ENCODE data around the gene SMARCA2. TPM values are rescaled to one million over a fixed set of nuclear protein-coding genes. Genes with fewer than 3 reads are reported as not detected.

SMARCA2 gene
- total RNA-seq, 1 experiment from 2014 or later: 36.1 TPM

DNA sequence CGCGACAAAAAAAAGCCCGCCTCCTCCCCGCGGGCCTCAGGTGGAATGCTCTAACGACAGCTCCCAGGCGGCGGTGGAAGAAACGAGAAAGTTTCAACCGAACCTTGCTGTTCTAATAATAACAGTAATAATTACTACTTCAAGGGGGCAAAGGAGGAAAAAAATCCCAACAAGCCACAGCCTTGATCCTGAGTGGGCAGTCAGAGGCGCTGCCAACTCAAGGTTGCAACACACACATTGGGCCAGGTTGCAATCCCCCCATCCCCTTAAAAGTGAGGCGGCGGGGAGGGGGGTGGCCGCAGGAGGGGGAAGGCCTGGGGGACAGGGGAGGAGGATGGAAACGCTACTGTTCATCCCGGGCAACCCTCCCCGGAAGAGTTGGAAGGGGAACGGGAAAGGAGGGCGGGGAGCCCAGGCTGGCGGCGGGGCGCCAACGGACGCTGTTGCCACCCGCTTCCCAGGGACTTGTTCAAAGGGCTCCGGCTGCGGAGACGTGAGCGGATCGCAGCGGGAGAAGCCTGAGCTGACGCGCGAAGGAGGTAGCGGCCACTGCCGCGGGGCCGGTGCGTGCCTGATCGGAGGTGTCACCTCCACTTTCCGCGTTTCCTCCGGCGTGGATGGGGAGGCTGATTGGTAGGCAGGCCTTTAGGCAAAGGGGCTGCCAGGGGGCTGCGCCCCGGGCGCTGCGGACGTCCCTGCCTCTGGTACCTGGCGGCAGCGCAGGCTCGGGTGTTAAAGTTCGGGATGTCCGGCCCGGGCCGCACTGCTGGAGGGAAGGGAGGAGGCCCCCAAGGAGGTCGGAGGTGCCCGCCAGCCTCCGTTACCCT is 647 bp downstream of the SMARCA2 start:
- peak; percentile 58 for DNase-seq (ENCODE audit: low spot score)

DNA sequence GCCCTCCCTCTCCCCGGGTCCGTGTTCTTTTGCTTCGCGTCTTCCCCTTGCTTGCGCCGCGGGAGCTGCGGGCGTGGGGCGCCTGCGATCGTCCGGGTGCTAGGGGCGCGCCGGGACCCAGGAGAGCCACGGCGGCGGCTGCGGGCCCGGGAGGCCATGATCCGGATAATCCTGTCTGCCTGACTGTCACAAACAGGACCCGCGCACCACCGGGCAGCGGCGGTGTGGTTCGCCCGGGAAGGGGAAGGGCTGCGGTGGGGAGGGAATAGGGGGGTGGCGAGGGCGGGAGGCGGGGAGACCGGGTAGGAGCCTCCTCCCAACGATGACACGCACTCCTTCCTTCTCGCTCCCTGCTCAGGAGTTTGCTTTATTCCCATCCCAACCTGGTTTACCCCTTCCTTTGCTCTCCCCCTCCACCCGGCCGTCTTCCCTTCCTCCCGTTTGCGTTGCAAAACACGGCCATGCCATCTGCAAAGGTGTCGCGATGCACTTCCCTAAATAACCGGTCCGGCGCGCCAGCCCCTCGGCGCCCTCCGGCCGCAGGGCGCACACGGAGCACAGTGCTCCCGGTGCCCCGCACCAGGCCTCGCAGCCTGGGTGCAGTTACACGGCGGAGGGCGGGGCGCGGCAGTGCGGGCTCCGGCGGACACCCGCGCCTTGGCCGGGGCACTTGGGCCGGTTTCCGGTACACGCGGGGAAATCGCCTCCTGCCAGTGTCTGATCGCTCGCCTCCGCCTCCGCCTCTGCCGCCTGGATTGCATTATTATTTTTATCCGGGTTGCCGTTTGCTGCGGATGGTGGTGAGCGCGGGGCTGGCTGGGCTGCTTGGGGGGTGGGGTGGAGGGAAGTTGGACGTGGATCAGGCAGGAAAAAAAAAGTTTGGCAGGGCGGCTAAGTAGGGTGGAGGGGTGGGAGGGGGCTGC is 1.5 kb downstream of the SMARCA2 start:
- DNase-seq (ENCODE audit: low spot score): peak; percentile 67

GRCh38 chr9:2017331-2018161 is 2.4 kb downstream of the SMARCA2 start:
- peak; percentile 60 for DNase-seq (ENCODE audit: low spot score)

DNA sequence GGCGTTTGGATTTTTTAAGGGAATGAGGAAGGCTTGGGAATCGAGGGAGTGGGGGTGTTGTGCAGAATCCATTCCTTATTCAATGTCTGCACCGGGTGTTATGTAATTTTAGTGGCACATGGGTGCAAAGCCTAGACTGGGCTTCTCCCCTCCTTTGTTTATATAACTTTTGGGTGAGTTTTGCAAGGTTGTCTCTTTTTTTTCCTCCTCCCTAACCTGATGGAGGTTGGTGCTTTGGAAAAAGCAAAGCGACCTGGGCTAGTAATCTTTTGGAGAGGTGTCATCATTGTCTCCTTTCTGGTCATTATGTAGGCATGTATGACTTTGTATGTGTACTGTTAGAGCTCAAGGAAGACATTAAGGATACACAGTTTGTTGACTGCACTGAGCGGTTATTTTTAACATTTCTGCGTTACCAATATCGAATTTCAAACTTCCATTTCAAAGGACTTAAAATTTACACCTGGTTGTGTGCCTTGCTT is 3.1 kb downstream of the SMARCA2 start:
- no peak for DNase-seq (ENCODE audit: low spot score)

- peak; percentile 7 for DNase-seq (ENCODE audit: low spot score)
Observed at GRCh38 chr9:2018764-2019558, 3.8 kb downstream of the SMARCA2 start.

DNA sequence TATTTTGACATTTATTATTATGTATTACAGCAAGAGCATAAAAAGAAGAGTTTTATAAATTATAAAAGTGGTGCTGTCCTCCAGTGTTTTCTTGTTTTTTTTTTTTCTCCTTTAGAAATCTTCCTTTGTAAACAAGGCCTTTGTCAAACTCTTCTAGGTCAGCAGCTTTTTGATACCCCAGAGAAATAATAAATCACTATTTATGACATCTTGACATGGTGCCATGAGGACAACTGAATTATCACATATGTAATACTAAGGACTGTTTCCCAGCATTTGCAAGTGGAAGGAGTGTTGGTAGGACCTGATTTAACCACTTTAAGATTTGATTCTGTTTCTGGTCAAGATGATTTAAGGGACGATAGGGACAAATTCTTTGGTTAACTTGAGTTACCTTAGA is 4.6 kb downstream of the SMARCA2 start:
- no peak for DNase-seq (ENCODE audit: low spot score)

GRCh38 chr9:2021731-2022130 is 6.6 kb downstream of the SMARCA2 start:
- DNase-seq (ENCODE audit: low spot score): no peak

DNA sequence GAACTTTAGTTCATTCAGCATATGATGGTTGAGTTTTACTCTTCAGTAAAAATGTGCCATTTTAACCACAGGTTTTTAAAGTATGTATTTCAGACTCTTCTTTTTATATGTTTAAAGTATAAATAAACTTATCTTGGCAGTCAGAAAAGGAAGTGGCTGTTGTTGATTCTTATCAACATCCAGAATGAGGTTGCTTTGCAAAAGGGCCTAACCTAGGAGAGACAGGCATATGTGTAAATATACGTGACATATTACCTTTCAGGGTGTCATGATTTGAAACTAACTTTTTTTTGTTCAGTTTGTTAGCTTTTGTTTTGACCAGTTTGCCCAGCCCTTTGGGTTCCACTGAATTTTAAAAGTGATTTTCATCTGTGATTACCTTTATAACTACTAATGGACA is 7.4 kb downstream of the SMARCA2 start:
- DNase-seq (ENCODE audit: low spot score): no peak

GRCh38 chr9:2023042-2023441 is 7.9 kb downstream of the SMARCA2 start:
- DNase-seq (ENCODE audit: low spot score): no peak

DNA sequence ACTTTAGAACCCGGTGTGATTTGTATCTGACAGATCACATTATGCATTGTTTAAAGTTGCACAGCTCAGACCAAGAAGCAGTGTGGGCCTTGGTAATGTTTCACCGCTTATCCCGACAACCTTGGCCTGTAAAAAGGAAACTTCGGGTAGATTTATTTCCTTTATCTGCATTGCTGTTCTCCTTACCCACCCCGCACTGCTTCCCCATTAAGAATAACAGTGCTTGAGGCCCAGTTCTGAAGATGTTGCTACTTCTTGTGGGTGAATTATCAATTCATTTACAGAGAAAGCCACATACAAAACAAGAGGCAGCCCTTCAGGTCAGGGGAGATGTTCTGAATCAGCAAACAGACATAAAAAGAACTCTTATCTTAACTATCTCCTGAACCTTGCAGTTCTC is 8.4 kb downstream of the SMARCA2 start:
- no peak for DNase-seq (ENCODE audit: low spot score)

DNA sequence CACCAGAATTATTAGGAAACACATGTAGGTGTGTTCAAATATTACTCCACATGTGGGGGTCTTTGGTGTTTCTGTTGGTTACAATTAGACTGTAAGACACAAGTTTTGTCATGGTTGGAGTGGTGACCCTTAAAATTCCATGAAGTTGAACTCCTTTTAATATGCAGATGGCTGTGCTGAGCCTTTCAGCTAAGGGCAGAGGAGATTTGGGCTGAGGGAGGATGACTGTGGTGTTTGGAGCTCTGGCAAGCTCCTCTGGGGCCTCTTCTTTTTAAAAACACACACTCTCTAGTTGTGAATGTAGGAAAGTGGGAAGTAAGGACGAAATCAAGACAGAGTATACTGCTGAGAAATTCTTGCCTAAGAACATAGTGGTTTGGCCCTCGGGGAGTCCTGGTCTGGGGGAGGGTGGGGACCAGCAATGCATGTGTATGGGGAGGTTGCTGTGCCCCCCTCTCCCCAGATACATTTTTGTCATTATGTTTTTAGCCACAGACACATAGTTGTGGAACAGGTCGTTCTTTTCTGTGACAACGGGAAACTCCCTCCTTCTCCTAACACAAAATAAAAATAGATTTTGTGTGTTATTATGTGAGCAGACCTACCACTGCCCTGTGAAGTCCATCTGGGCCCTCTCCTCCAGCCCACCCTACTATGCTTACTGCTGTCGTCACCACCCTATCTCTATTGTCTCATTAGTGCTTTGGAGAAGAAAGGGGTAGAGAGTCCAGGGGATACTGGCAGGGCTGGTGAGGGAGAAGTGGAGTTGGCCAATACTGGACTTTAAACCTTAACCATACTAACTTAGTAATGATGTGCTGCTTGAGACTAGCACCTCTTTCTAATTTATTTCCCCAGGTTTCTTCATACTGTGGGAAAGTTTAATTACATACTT is 10.0 kb downstream of the SMARCA2 start:
- DNase-seq (ENCODE audit: low spot score): no peak

- DNase-seq (ENCODE audit: low spot score): no peak
Observed at GRCh38 chr9:2026220-2026997, 11.3 kb downstream of the SMARCA2 start.

DNA sequence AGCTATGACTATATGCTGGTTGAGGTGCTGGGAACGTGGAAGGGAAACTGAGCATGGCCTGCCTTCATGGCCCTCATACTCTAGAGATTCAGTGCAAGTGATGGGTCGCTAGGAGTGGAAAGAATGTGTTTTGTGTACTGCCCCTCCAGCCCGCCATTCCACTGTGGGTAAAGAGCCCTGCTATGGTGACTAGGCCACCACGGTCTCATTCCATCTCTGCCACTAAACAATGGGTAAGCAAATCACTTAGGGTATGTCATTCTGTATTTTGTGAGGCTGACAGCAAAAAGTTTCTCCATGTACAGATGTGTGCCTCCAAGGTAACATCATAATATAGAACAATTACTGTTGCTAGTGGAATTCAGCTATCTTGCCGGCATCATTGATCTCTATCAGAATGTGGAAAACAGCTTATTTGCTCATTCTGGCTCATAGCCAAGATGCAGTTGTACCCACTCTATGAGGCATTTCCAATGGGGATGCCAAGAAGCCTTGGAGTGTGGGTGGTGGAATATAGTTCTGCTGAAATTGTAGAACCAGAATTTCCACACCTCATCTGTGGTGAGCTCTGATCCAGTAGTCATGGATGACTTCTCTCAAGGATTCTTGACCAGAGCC is 12.5 kb downstream of the SMARCA2 start:
- no peak for DNase-seq (ENCODE audit: low spot score)

GRCh38 chr9:2028888-2029287 is 13.7 kb downstream of the SMARCA2 start:
- no peak for DNase-seq (ENCODE audit: low spot score)

DNA sequence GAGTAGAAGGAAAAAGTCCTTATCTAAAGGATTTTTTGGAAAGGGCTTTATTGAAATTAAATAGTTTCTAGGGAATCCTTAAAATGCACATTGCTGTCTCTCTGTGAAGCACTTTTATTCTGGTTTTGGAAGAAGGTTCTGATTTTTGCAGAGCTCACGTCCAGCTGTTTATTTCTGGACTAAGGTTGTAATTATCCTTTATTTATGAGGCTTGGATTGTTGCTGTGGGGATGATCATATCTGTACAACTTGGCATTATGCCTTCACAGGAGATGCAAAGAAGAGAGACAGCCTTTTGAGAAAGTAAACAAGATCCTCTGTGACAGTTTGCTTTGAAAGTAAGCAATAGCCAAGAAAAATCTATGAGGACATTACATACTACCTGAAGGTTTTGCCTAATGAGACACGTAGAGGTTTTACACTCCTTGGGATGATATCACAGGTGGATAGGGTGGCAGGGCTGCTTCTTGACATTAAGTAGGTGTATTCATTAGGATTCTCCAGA is 14.6 kb downstream of the SMARCA2 start:
- no peak for DNase-seq (ENCODE audit: low spot score)

DNA sequence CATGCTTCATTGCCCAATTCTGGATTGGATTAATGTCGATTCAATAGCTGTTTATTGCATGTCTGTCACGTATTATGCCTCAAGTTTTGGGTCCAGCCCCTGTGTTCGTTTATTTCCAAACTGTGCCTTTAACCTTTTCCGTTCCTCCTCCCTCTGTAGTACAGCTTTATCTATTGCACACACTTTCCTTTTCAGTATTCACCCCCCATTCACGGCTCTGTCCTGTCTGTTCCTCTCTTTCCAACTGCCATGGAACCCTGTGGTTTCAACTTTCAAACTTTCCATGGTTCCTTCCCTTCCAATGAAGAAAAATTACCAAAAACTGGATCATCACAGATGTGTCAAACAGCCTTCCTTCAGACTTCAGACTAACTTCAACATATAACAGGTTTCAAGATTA is 17.1 kb downstream of the SMARCA2 start:
- DNase-seq (ENCODE audit: low spot score): no peak

GRCh38 chr9:2036844-2037243 is 21.7 kb downstream of the SMARCA2 start:
- DNase-seq (ENCODE audit: low spot score): no peak

Measured in HT-29 (cell line).